ENCODE measurements around the gene DOCK10. TPM values are rescaled to one million over a fixed set of nuclear protein-coding genes. Genes with fewer than 3 reads are reported as not detected.
A peak's percentile ranks its signal among the peaks of the same experiment; 100 is the strongest.

The DOCK10 gene
- total and polyA plus RNA-seq, 10 of the 15 experiments (the other 5 are each of a cell fraction or from before 2014, with no cell fraction given) = 16.9 to 120 (median 85.5) TPM

GRCh38 chr2:225028572-225028971 is 13.7 kb downstream of the DOCK10 start (continued):
- TF ChIP-seq ZBTB11 (CRISPR knock-in tag; IDR thresholded peaks at IDR 0.05) = no peak

GRCh38 chr2:225027061-225027762 is 15.1 kb downstream of the DOCK10 start:
- no TSS peak for BruUV-seq (replicated peaks)
- ATAC-seq = peak; percentile 25
- in situ Hi-C loops (cut with MboI) (no loop called here), intact Hi-C loops (cut with micrococcal nuclease; ENCODE audit: unreplicated experiment) (no loop called here)
- H3K27ac ChIP-seq (ENCODE audit: control insufficient read depth, insufficient read depth) = no peak overlapping the region
- no peak for DNase-seq (ENCODE audit: low read depth, low spot score)
- POLR2A ChIA-PET = interaction anchor here (1.6 to 2.5 kb wide), 2 partner anchors 11 to 13 kb away, joined by 4 to 9 read pairs; no protein-coding TSS in a partner anchor
- SMC1A ChIA-PET (ENCODE audit: uncharacterized antibody, unreplicated experiment) = interaction anchor here (1.0 to 1.8 kb wide), 3 partner anchors 10 to 13 kb away, joined by 3 to 12 read pairs (median 7); no protein-coding TSS in a partner anchor
- no peak overlapping the region for H3K4me2 ChIP-seq (ENCODE audit: control insufficient read depth, insufficient read depth)
- no peak for FAIRE-seq
- 91% methylated on average over 10 of the region's 10 CpGs for WGBS (ENCODE audit: insufficient coverage, insufficient replicate concordance, low lambda C conversion rate, missing lambda C conversion rate)
- H3K79me2 ChIP-seq (ENCODE audit: control insufficient read depth, insufficient read depth, low read length) = peaks cover 68% of the 10 kb centered on the region
- CTCF ChIA-PET = interaction anchor here (0.6 to 1.5 kb wide), 3 partner anchors 10 to 81 kb away, joined by 3 to 6 read pairs (median 3); no protein-coding TSS in a partner anchor
- no peak overlapping the region for H3K4me3 ChIP-seq
- no peaks in the 10 kb centered on the region for H3K27me3 ChIP-seq (replicated peaks in 1 of 2; ENCODE audit: control insufficient read depth in 2 of 2, insufficient read depth in 2 of 2, low read length in 1 of 2)
- TF ChIP-seq RUNX3 (IDR thresholded peaks at IDR 0.05; ENCODE audit: low read length) = peak; percentile 7; the same call in 1 of the 2 replicates
- TF ChIP-seq, protein P1, sequence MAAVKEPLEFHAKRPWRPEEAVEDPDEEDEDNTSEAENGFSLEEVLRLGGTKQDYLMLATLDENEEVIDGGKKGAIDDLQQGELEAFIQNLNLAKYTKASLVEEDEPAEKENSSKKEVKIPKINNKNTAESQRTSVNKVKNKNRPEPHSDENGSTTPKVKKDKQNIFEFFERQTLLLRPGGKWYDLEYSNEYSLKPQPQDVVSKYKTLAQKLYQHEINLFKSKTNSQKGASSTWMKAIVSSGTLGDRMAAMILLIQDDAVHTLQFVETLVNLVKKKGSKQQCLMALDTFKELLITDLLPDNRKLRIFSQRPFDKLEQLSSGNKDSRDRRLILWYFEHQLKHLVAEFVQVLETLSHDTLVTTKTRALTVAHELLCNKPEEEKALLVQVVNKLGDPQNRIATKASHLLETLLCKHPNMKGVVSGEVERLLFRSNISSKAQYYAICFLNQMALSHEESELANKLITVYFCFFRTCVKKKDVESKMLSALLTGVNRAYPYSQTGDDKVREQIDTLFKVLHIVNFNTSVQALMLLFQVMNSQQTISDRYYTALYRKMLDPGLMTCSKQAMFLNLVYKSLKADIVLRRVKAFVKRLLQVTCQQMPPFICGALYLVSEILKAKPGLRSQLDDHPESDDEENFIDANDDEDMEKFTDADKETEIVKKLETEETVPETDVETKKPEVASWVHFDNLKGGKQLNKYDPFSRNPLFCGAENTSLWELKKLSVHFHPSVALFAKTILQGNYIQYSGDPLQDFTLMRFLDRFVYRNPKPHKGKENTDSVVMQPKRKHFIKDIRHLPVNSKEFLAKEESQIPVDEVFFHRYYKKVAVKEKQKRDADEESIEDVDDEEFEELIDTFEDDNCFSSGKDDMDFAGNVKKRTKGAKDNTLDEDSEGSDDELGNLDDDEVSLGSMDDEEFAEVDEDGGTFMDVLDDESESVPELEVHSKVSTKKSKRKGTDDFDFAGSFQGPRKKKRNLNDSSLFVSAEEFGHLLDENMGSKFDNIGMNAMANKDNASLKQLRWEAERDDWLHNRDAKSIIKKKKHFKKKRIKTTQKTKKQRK (IDR thresholded peaks at IDR 0.05; ENCODE audit: low read depth, low read length) = no peak
- TF ChIP-seq, protein P2, sequence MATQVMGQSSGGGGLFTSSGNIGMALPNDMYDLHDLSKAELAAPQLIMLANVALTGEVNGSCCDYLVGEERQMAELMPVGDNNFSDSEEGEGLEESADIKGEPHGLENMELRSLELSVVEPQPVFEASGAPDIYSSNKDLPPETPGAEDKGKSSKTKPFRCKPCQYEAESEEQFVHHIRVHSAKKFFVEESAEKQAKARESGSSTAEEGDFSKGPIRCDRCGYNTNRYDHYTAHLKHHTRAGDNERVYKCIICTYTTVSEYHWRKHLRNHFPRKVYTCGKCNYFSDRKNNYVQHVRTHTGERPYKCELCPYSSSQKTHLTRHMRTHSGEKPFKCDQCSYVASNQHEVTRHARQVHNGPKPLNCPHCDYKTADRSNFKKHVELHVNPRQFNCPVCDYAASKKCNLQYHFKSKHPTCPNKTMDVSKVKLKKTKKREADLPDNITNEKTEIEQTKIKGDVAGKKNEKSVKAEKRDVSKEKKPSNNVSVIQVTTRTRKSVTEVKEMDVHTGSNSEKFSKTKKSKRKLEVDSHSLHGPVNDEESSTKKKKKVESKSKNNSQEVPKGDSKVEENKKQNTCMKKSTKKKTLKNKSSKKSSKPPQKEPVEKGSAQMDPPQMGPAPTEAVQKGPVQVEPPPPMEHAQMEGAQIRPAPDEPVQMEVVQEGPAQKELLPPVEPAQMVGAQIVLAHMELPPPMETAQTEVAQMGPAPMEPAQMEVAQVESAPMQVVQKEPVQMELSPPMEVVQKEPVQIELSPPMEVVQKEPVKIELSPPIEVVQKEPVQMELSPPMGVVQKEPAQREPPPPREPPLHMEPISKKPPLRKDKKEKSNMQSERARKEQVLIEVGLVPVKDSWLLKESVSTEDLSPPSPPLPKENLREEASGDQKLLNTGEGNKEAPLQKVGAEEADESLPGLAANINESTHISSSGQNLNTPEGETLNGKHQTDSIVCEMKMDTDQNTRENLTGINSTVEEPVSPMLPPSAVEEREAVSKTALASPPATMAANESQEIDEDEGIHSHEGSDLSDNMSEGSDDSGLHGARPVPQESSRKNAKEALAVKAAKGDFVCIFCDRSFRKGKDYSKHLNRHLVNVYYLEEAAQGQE (IDR thresholded peaks at IDR 0.05; ENCODE audit: low read depth, low read length) = no peak
- no peak for TF ChIP-seq ZNF207 (IDR thresholded peaks at IDR 0.05; ENCODE audit: borderline replicate concordance)
- TF ChIP-seq SPI1 (IDR thresholded peaks at IDR 0.05; ENCODE audit: borderline replicate concordance, insufficient read depth, low read depth, low read length) = peak; percentile 3; the same call in 1 of the 2 replicates
- TF ChIP-seq RFX5 (IDR thresholded peaks at IDR 0.05; ENCODE audit: low read depth, low read length) = no peak
- no peaks in the 10 kb centered on the region for H4K20me1 ChIP-seq (ENCODE audit: control insufficient read depth, insufficient read depth)
- peaks cover 5% of the 10 kb centered on the region; the same call in 1 of the 2 replicates for H3K4me1 ChIP-seq (ENCODE audit: control insufficient read depth, insufficient read depth, low read length)
- no peak overlapping the region for H3K9ac ChIP-seq (ENCODE audit: control insufficient read depth, insufficient read depth, low read length)
- no peaks in the 10 kb centered on the region; the same call in 2 of the 3 replicates for H3K9me3 ChIP-seq (replicated peaks; ENCODE audit: control insufficient read depth, insufficient read depth, low read length)
- RAD21 ChIA-PET (ENCODE audit: unreplicated experiment) = no interaction called here
- H3K36me3 ChIP-seq (ENCODE audit: control insufficient read depth in 2 of 2, insufficient read depth in 2 of 2, low read length in 1 of 2) = peaks cover 0 to 3% of the 10 kb centered on the region in 2 experiments; a peak in 2 of 4 replicates
- H2AFZ ChIP-seq (ENCODE audit: control insufficient read depth, low read depth, low read length) = no peak overlapping the region
